Mucosa of descending colon (tissue), 3 donors: ENCODE results near the gene SLC26A8. TPM values are rescaled to one million over a fixed set of nuclear protein-coding genes. Genes with fewer than 3 reads are reported as not detected.
"Not testable (repeated sequence)": the region's sequence is repeated elsewhere in the genome, so short reads cannot be mapped to it uniquely, and the experiment has no call there.

Source experiments
- ATAC-seq: fragments of 200-7000 bp; cut with Tn5 transposase; one replicate; pipeline ENCODE4 v1.9.1; 2020; ENCODE audit warnings: mild to moderate bottlenecking, moderate library complexity
- DNase-seq, 3 donors: peaks; one replicate each; pipeline ENCODE4 v3.0.0-alpha.2; 2020
- H3K36me3 ChIP-seq: fragments of 200-600 bp; one replicate; pipeline ENCODE4 v1.8.0; 2021; ENCODE audit warnings: low read depth, mild to moderate bottlenecking
- H3K4me1 ChIP-seq: fragments of 200-600 bp; one replicate; pipeline ENCODE4 v1.8.0; 2021; ENCODE audit warnings: low read depth, mild to moderate bottlenecking
- H3K4me3 ChIP-seq: fragments of 200-600 bp; one replicate; pipeline ENCODE4 v1.8.0; 2021; ENCODE audit warnings: mild to moderate bottlenecking
- H3K9me3 ChIP-seq: fragments of 200-600 bp; one replicate; pipeline ENCODE4 v1.8.0; 2021; ENCODE audit warnings: mild to moderate bottlenecking
- CTCF ChIP-seq: fragments of 200-600 bp; IDR thresholded peaks from one replicate; pipeline ENCODE4 v1.8.0; 2022; ENCODE audit warnings: antibody characterized with exemption, mild to moderate bottlenecking
- intact Hi-C, 2 donors: fragments of 100-400 bp; cut with DNase I in 1 of 2; cut with micrococcal nuclease in 1 of 2; formaldehyde crosslinking; loops; one replicate each; pipeline versions ENCODE4 v1.11.0 to v1.11.1; 2022; cut with DNase I, micrococcal nuclease
- total RNA-seq, 3 donors: library from RNA; stranded (reverse); fragmentation: NEBNext Ultra II Directional in 2 of 3; extraction: Animal tissue kit (Norgen Biotek cat#: 25700) in 2 of 3; gene quantifications; one replicate each; pipeline versions ENCODE4 v1.2.1 to v1.2.4, GENCODE V29; 2021 to 2023
- donor health status: DM: no; HTN: no; CAD: no; lungs with moderate emphysema.
- donor health status: DM: no; HTN: no; CAD: no.
- donor health status: DM: no; HTN: yes; CAD: no.

SLC26A8 gene
- total RNA-seq, 3 donors from 2014 or later = 0.28 to 1.0 (median 0.35) TPM

- no peak for TF ChIP-seq CTCF
- intact Hi-C loops = no loop called here
- DNase-seq = no peak
- ATAC-seq = no peak
- no peaks in the 10 kb centered on the region for H3K4me1 ChIP-seq
- H3K9me3 ChIP-seq = no peaks in the 10 kb centered on the region
- H3K4me3 ChIP-seq = no peak overlapping the region
- H3K36me3 ChIP-seq = no peaks in the 10 kb centered on the region
Observed at GRCh38 chr6:36000451-36000850, 24.0 kb downstream of the SLC26A8 start.

- Histone ChIP-seq H3K9me3 (no peaks in the 10 kb centered on the region), H3K4me3 (no peak overlapping the region), H3K4me1 (no peaks in the 10 kb centered on the region), H3K36me3 (no peaks in the 10 kb centered on the region)
- DNase-seq = no peak
- no peak for TF ChIP-seq CTCF
- no peak for ATAC-seq
- intact Hi-C loops = no loop called here
Observed at GRCh38 chr6:35993150-35993549, 31.3 kb downstream of the SLC26A8 start.

- intact Hi-C loops, H3K9me3 ChIP-seq, ATAC-seq, H3K4me3 ChIP-seq, H3K36me3 ChIP-seq, H3K4me1 ChIP-seq, DNase-seq: not testable (repeated sequence)
Observed at GRCh38 chr6:35988047-35988446, 36.4 kb downstream of the SLC26A8 start.

GRCh38 chr6:35984701-35985100 lies 39.7 kb downstream of the SLC26A8 start:
- no peaks in the 10 kb centered on the region for H3K9me3 ChIP-seq
- ATAC-seq (no peak), DNase-seq (no peak)
- no peaks in the 10 kb centered on the region for H3K36me3 ChIP-seq
- TF ChIP-seq CTCF = no peak
- intact Hi-C loops = no loop called here
- H3K4me1 ChIP-seq = no peaks in the 10 kb centered on the region
- H3K4me3 ChIP-seq = no peak overlapping the region

- H3K9me3 ChIP-seq = no peaks in the 10 kb centered on the region
- DNase-seq (no peak), ATAC-seq (no peak)
- no peaks in the 10 kb centered on the region for H3K4me1 ChIP-seq
- TF ChIP-seq CTCF = no peak
- no peaks in the 10 kb centered on the region for H3K36me3 ChIP-seq
- H3K4me3 ChIP-seq = no peak overlapping the region
- intact Hi-C loops = no loop called here
Observed at GRCh38 chr6:35980991-35981645, 43.3 kb downstream of the SLC26A8 start.

GRCh38 chr6:35980126-35980525 lies 44.3 kb downstream of the SLC26A8 start:
- H3K4me1 ChIP-seq, ATAC-seq, DNase-seq, H3K9me3 ChIP-seq, intact Hi-C loops, H3K36me3 ChIP-seq, H3K4me3 ChIP-seq: not testable (repeated sequence)

GRCh38 chr6:35977308-35977707 lies 47.1 kb downstream of the SLC26A8 start:
- H3K4me3 ChIP-seq = no peak overlapping the region
- TF ChIP-seq CTCF = no peak
- intact Hi-C loops = no loop called here
- no peak for DNase-seq
- H3K36me3 ChIP-seq = no peaks in the 10 kb centered on the region
- no peaks in the 10 kb centered on the region for H3K9me3 ChIP-seq
- H3K4me1 ChIP-seq = no peaks in the 10 kb centered on the region
- ATAC-seq = no peak
